Activated CD8-positive, alpha-beta memory T cell treated with anti-CD3 and anti-CD28 coated beads for 4 hours (primary cell): ENCODE results near the gene IMMP2L.

Experiments
- DNase-seq, 2 donors: peaks; one replicate each; pipeline ENCODE4 v3.0.0-alpha.2; 2020; ENCODE audit warnings: low read depth in 2 of 2

The IMMP2L gene

DNA sequence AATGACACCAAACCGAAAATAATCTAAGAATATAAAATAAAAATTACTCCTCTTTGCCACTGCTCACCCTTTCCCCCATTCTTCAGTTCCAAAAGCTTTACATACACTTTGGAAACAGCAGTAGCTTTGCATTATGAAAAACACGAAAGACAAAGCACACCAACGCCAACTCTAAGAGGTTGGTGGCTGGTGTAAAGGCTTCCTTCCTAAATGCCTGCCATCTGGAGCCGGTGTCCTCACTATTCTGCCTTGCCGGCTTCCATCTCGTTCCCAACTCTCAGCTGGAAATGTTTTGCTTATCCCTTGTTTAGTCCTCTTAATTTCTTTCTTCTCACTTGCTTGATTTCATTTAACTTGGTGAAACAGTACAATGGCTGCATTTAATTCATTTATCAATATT is 752.5 kb downstream of the IMMP2L start:
- DNase-seq: no peak

DNA sequence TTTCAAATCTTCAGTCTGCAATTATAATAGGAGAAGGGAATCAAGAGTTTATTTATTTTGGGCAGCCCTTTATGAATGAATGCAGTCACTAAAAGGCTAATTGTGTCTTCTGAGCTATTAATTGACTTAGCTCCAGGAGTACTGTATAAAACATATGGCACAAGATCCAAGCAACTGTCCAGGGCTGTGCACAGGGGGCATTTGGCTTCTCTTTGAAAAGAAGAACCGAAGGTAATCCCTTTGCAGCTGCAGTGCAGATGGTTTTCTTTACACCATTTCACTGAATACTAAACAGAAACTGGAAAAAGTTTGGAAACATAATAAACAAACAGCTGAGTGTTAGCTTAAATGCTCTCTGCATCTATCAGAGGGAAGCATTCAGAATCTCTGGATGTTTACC is 753.9 kb downstream of the IMMP2L start:
- no peak for DNase-seq

DNA sequence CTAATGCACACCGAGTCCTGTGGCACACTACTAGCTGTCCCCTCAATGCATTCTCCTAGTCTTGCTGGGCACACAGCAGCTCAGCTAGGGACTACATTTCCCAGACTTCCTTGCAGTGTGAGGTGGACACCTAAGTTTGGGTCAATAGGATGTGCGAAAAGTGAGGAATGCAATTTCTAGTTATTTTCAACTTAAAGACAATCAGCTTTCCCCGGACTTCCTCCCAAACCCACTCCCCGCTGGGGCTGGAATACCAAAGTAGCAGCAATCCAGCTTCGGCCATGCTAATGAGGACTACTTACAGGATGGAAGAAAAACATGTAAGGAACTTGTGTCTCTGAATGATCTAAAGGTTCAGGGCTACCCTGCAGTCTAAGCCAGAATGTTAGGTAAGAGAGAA is 757.8 kb downstream of the IMMP2L start:
- no peak for DNase-seq

DNA sequence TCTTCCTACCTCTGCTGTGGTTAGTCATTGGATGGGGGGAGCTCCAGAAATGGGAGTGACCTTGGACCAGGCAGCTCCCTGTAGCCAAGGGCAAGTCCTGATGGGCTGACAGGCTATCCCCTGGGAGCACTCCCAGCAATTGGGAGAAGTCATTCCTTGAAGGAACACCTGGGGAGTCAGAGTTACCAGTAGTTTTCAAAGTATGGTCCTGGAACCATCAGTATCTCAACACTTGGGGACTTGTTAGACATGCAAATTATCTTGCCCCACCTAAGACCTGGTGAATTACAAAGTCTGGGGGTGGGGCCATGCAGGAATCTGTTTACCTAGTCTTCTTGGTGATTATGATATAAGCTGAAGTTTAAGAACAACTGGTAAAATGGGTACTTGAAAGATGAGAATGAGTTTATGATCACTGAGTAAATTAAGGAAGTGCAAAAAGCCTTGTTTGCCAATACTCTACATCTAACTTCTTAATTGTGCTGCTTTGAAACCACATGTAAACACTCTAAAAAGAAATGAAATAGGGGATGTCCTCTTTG is 758.6 kb downstream of the IMMP2L start:
- DNase-seq: no peak

DNA sequence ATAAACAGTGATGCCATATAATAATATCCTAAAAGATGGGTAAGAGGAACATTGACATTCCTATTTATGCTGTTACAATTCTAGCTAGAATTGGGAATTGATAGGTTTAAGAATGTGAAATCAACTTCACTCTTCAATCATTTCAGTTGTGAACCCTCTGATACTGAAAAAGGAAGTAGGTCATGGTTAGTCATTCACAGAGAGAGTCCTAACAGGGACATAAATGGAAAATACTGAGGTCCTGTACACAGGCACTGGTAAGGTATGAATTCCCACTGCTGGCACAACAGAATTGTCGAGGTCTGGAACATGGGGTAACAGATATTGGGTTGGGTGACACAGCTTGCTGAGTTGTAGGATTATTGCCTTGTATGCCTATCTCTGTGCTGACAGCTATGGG is 760.8 kb downstream of the IMMP2L start:
- DNase-seq: no peak

DNA sequence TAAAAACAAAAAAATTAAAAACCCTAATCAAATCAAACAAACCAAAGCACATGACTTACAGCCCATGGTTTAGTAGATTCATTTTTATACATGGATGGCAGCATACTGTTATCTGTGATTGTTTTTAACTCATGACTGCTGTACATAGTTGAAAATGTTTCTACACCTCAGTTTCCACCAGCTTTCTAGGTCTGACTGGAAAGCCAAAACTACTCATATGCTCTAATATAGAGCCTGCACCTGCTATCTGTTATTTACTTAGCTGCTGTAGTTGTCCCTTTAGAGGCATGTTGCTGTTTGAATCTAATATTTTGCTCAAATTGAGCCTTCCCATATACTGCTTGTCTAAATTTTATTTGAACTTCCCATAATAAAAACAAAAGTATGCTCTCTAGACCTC is 761.3 kb downstream of the IMMP2L start:
- DNase-seq: no peak

DNA sequence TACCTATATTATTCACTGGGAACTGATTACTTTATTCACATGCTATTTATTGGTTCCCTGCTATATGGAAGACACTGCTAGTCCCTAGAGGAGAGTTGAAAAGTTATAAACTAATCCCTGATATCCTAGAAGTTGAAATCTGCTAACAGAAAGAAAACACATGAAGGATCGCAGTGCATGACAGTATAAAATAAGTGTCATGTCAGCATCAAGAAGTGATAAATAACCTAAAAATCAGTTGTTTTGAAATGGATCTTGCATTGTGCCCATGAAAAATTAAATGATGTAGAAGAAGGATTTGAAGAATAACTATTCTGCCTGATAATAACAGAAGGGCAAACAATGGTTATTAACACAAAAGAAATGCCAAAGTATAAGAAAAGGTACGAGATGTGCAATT is 764.6 kb downstream of the IMMP2L start:
- DNase-seq: no peak

DNA sequence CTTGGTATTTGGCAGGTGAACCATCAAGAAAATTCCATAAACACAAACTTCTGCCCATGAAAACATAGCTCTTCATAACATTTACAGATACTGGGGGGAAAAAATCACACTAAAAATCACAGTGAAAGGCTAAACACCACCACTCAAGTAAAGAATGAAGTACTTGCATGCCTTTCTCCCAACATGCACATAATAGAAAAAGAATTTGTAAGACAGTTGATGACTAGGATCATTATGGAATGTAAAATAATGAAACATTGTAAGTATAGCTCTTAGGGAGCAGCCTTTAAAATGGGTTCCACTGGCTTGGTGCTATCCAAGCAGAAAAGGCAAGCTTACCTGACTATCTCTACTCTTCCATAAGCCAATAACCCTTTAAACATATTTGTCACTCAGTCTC is 771.3 kb downstream of the IMMP2L start:
- DNase-seq: no peak

DNA sequence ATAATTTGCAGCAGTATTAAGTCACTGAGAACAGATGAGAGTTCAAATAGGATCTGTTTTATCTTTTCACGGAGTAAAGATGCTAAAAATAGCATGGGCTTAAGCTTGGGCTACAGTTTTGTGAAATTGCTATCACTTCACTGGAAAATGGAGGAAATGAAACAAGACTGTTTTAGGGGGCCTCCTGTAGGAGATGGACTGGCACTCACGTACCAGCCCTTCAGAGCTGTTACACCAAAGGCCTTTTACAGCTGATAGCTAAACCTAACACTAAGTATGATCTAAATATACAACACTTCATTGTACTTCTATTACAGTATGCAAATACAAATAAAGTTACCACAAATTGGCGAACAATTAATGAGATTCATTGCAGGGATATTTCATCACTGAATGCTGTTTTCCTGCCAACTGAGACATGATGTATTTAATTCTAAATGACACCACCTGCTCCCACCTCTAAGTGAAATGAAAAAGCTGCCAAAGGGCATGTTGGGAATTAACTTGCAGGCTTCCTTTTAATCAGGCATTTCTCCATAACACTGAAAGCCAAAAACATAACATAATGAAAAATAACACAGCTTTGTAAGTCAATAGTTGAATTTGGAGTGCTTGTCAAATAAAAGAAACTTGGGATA is 775.8 kb downstream of the IMMP2L start:
- DNase-seq: no peak

DNA sequence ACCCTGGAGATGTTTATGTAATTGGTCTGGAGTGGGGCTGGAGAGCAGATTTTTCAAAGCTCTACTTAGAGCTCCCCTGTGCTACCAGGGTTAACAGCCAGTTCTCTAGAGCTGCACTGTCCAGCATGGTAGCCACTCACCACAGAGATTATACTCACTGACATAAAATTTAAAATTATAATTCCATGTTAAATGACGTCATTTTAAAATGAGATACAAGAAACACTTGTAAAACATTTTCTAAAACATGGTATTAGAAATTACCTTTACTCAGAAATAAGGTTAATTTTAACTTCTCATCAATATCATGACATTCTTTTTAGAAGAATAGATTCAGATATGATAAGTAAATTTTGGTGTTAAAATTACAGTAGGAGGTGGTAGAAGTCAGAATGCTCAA is 777.5 kb downstream of the IMMP2L start:
- no peak for DNase-seq

DNA sequence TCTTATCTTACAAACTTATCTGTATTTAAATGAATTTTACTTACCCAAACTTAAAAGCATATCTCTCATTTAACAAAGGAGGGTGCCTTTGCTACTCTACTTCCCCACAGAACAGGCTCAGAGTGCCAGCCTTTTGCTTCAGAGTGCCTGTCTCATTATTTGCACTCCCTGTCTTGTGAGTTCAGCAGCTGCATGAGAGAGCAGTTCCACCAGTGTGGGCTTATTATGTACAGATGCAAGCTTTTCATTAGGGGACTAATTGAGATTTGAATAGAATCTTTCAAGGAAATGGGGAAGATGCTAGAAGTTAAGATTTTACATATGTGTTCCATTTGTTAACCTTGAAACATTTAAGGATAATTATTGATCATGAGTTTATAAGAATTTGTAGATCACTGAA is 781.6 kb downstream of the IMMP2L start:
- no peak for DNase-seq

DNA sequence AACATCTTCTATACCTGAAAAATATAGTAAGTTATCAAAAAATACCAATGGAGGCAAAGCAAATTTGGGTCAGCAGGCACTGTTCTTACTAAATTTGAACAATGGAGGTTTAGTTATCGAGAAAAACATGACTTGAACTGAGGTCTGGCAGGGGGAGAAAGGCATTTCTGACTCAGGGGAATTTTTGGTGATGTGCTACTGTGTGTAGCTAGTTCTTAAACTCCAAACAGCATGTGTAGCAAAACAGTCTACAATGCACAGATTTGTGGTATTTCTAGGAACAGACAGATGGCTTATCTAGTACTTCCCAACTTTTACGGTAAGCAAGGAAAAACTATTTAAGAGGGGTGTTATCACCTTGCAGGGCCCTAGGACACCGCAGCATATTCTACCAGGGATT is 783.0 kb downstream of the IMMP2L start:
- no peak for DNase-seq

DNA sequence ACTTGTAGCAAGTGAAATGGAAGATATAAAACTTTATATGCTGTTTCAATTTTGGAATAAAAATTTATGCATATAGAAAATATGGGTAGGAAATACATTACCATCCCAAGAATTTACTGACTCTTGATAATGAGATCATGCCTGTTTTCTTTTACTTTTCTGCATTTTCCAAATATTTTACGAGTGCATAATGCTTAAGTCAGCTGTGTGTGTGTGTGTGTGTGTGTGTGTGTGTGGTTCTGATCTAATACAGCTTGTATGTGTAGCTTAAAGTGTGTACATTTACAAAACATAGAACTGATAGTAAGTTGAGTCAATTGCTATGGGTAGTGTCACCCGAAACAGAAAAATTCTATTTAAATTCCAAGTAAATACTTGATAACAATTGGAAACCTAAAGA is 787.2 kb downstream of the IMMP2L start:
- no peak for DNase-seq

DNA sequence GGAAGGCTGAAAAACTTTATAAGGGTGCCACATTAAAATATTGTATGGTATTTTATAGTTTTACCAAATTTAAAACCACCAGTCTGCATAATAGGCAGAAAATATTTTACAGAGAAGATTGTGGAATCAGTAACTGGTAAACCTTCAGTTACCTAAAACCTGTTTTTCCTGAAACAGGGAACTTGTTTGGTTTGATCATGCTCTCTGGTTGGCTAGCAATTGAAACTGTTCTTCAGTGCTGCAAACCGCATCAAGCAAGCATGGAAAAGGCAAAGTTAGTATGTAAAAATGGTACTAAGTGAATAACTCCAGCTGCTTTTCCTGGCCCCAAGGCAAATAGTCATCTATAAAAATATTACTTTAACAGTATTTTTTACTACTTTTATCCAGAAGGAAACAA is 788.2 kb downstream of the IMMP2L start:
- DNase-seq: no peak

DNA sequence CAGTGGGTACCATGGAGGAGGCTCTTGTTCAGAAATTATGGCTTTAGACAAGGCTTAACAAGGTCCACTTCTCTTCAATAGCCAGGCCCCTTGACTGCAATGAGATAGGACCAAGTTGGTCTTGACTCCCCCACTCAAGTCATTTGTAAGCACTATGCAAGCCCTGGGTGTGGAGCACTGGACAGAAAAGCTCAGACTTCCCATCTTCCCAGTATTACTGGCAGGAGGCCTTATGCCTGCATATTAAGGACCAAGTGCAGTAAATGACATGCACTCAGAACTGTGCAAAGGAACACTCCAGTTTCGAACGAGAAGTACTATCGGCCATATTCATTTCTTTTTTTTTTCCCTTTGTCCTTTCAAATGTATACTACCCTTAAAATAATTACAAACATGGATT is 789.7 kb downstream of the IMMP2L start:
- no peak for DNase-seq

DNA sequence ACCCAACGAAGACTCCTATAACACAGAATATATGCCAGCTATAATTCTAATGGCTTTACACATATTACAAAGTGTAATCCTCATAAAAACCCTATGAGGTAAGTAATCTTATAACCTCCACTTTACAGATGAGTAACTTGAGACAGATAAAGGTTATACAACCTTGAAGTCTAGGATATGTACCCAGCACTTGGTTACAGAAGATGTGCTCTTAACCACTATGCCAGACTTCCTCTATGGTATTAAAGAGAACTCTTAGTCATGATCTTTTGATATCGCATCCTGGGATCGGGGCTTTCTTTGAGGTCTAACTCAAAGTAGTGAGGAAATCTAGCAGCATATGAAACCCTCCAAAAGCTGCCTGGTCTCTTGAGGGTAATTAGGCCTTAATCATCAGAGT is 790.6 kb downstream of the IMMP2L start:
- DNase-seq: no peak

DNA sequence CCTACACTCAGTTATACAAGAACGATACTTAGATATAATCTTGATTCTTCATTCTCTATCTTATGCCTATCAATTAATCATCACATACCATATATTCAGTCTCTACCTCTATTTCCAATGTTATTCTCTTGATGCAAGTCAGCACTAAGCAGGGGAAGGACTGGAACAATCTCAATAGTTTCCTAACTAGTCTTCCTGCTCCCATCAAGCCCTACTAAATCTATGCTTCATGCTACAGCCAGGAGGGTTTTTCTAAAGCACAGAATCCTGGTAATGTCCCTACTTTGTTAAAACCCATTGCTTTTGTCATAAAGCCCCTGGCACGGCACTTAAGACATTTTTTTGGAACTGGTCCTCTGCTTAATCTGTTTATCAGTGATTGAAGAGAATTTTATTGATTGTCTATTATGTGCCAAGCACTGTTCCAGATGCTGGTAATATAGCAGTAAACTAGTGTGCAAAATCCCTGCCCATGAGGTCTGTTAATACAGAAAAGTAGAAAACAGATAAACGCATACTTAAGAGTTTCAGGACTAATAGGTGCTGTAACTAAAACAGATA is 794.7 kb downstream of the IMMP2L start:
- no peak for DNase-seq

DNA sequence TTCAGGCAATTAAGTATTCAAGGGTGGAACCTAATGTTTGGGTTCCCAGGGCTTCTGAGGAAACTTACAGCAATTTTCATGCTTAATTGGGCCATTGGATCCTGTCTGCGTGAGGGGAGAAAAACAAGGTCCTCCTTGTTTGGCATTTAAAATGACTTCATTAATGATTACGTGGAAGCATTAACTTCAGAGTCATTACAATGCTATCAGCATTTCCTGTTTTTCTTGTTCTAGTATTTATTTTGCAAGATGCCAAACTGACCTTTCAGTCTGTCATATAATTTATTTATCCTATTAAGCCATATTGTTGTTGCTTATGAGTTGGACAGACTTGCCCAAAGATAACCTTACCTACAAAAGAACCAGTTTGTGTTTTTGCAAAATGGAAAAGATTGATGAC is 795.4 kb downstream of the IMMP2L start:
- no peak for DNase-seq

DNA sequence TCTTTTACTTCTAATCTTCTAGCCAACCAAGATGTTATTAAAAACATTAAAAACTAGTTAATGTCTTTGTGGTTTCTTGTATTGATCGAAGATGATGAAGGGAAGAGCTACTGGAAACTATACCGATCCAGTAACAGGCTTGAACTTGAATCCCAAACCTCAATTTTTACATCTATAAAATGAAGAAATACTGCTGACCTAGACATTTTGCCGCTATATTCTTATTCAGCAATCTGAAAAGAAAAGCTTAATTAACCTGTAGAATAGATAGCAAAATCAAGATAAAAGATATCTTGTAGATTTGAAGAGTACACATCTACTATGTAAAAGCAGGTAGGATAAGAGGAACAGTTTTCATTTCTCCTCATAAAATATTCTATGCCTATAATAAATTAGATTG is 797.4 kb downstream of the IMMP2L start:
- DNase-seq: no peak

DNA sequence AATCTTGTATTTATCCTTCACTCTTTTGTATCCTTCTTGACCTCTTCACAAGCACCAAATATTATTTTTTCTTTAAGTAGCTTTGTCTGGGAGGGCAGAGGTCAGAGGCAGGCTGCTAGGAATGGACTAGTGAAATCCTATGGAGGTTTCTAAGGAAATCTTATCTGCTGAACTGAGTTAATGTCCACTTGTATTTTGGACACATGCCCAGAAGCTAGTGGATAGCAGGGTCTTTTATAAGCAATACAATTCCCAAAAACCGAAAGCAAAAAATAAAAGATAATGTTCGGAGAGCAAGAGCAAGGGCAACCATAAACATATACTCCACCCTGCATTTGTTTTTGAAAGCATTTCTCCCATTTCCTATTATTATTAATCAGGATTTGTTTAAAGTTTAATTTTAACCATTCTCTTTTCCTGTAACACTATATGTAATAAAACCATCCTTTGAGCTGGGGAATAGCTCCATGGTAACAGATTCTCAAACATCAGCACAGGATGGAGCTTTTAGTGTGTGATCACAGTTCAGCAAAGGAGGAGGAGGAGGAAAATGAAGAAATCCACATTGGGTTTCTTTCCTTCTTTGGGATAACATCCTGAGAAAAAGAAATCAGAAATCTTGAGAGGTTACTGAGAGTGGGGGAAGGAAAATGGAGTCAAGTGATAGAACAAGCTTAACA is 799.6 kb downstream of the IMMP2L start:
- no peak for DNase-seq

DNA sequence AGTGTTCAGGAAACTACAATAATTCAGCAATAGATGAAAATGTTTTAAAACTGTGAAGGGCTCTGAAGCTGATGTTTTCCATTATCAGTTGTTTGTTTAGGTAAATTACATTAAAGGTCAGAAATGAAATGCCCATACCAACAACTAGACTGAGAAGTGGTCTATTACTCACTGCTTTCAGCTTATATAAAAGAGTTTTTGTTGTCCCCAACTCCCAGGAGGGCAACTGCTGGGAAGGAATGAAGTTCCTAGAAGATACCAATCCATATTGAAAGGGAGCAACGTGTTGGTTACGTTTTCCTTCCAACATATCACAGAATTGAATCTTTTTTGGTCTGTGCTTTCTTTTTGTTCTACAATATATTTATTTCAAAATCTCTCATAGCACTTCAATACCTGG is 802.0 kb downstream of the IMMP2L start:
- no peak for DNase-seq

DNA sequence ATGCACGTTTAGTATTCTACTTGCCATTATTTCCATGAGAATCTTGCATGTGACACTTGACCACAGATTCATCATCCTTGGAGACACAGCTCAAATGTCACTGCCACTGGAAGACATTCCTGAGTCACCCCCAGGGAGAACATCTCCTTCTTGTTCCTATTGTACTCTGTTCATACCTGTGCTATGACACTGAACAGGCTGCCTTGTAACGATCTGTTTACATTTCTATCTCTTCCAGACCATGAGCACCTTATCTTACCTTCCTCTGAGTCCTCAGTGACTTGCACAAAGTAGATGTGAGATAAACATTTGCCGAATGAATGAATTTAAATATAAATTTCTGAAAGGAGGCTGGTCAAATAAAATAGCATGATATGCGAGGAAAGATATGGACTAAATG is 803.2 kb downstream of the IMMP2L start:
- no peak for DNase-seq

DNA sequence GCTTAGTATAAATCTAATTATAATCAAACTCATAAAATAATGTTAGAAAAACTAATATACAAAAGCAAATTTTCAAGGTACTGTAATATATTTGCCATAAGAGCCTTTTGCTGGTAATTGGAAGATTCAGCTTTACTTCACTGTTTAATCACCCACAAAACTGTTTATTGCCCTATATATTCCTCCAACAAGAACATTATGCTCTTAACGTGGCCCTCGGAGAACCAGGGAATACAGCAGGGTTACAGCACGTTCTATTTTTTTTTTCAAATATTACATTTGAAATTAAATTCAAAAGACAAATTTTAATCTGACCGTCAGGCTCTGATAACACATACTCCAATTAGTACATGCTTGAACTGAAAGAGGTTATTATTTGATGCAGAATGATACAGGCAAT is 807.6 kb downstream of the IMMP2L start:
- no peak for DNase-seq
